Muscle of back (tissue), 11 donors: ENCODE data around the gene NR2F1-AS1. TPM values are rescaled to one million over a fixed set of nuclear protein-coding genes. Genes with fewer than 3 reads are reported as not detected.
A peak's percentile ranks its signal among the peaks of the same experiment; 100 is the strongest.
"Not testable (repeated sequence)": the region's sequence is repeated elsewhere in the genome, so short reads cannot be mapped to it uniquely, and the experiment has no call there.

Experiments
- DNase-seq, 3 donors: peaks; one replicate each; pipeline versions ENCODE4 v3.0.0 to v3.0.0-alpha.2; 2013
- polyA plus RNA-seq, 10 donors: library from polyadenylated mRNA; unstranded; fragments of 120-200 nt; gene quantifications; one replicate each; pipeline ENCODE4 v1.2.1, GENCODE V29; 2013; ENCODE audit not compliant: insufficient read length in 10 of 10

Gene NR2F1-AS1
- polyA plus RNA-seq, 10 donors: 2.4 to 7.4 (median 4.5) TPM

DNA sequence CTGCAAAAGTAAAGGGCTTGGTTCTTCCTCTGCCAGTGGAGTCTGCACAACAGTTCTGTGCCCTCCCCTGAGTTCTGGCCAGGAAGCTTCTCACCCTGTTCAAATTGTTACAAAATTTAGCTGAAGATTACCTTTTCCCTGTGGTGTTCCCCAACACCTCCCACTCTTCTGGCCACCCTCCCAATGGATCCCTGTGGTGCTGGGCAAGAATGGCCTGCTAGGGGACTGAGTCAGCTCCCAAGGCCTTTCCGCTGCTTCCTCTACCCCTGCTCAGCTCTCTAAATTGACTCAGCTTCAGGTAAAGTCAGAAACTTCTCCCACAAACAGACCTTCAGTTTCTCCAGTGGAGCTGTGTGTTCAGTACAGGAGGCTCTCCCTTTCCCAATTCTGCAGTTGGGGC is 186.0 kb downstream of the NR2F1-AS1 start:
- no peak for DNase-seq

DNA sequence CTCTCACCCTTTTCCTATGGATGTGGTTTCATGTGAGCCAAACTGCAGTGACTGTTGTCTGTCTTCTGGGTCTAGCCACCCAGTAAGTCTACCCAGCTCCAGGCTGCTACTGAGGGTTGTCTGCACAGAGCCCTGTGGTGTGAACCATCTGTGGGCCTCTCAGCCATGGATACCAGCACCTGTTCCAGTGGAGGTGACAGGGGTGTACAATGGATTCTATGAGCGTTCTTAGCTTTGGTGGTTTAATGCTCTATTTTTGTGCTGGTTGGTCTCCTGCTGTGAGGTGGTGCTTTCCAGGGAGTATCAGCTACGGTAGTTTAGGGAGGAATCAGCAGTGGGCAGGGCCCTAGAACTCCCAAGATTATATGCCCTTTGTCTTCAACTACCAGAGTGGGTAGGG is 186.7 kb downstream of the NR2F1-AS1 start:
- DNase-seq: no peak

DNA sequence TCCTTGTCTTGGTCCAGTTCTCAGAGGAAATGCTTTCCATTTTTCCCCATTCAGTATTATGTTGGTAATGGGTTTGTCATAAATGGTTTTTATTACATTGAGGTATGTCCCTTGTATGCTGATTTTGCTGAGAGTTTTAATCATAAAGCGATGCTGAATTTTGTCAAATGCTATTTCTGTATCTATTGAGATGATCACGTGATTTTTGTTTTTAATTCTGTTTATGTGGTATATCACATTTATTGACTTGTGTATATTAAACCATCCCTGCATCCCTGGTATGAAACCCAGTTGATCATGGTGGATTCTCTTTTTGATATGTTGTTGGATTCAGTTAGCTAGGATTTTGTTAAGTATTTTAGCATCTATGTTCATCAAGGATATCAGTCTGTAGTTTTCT is 189.8 kb downstream of the NR2F1-AS1 start:
- not testable (repeated sequence) for DNase-seq

DNA sequence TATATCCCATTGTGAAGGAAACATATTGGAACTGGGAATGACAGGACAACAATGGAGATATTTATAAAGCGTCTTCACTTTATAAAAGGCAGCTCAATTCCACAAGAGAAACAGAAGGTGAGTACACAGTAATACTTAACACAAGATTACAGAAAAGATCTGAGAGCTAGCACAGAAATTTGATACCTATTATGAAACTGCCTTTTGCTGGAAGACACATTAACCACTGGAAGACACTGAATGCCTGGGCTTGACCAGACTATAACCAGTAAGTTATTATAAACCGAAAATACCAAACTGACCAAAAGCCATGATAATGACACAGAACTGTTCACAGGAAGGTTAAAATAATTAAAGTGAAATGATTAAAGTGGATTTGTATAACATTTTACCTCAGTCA is 195.4 kb downstream of the NR2F1-AS1 start:
- no peak for DNase-seq

DNA sequence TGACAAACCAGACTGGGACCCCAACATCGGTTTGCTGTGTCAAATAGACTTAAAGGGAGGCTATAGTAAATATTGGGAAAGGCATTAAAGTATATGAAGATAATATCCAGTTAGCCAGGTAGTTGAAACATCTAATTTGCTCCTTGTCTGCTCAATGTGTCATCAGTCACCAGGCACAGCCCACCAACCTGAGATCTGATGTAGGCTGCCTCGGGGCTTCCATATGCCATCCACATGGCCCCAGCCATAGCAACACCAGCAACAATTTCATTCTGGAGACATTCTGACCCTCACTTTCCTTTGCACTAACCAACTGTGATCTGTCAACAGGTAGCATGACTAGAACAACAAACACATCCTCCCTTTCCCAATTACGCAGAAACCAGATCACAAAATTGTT is 196.0 kb downstream of the NR2F1-AS1 start:
- no peak for DNase-seq

DNA sequence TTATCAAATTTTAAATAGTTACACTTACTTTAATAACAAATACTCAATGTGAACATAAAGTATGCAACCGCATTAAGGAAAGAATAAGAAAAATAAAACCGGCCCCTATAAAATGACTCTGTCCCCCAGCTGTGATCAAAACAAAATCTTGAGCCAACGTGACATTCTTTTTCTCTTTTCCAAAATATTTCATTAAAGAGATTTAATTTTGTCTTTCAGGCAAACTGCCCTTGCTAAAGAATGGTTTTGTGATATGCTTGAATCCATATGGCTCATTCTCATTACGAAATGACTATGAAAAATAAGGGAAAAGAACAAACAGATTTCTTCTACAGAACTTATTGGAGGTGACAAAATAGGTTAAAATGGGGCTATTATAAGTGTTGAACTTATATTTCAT is 197.0 kb downstream of the NR2F1-AS1 start:
- no peak for DNase-seq

DNA sequence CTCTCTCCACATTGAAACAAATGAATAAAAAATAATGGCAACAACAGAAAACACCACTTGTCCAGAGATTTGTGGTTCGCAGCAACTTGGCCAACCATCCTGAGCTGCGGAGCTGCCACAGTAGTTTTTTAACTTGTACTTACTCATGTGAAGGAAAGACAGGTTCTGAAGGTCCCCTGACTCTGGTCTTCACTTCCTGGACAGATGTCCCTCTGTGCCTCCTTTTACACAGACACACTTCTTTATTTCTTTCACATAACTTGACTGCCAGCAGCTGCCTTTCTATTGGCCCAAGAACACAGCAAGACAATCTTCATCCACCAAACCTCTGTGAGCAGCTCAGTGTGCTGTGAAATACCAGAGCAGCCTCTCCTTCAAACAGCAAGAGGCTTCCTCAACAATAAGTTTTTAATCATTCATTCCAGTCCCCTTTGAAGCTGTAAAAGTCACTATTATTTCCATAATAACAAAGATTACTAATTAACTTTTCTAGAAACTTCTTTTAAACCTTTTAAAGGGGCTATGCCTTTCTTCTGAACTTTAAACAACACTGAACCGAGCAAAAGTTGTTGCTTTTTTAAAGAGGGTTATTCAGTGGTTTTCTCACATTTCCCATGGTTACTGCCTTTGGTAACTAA is 198.7 kb downstream of the NR2F1-AS1 start:
- DNase-seq: no peak

DNA sequence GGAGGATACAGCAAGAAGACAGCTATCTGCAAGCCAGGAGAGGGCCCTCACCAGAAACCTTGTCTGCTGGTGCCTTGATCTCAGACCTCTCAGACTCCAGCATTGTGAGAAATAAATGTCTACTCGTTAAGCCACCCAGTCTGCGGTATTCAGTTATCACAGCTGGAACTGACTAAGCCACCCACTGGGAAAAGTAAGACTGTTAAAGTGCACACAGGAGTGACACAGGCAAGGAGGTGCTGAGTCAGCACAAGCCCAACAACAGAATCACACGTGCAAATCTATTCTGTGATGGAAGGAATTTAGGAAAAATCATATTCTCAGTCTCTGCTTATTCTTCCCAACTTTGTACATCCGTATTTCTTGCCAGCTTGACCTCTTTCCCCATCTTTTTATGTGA is 200.0 kb downstream of the NR2F1-AS1 start:
- no peak for DNase-seq

DNA sequence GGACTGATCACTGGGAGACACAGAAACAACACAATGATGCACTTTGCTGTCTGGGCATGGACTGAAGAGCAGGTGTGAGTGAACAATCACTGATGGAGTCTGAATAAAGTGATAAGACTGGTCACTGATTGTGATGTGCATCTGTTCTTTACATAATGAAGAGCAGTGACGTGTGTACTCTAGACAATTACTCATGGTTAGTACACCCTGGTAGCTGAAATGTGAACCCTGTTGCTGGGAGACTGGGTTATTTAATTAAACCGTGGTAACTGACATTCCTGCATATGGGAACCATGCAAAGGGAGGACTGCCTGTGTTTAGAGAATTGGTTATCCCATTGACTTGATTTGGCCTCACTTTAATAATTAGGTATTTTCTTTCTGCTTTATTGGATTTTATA is 202.9 kb downstream of the NR2F1-AS1 start:
- DNase-seq: no peak

DNA sequence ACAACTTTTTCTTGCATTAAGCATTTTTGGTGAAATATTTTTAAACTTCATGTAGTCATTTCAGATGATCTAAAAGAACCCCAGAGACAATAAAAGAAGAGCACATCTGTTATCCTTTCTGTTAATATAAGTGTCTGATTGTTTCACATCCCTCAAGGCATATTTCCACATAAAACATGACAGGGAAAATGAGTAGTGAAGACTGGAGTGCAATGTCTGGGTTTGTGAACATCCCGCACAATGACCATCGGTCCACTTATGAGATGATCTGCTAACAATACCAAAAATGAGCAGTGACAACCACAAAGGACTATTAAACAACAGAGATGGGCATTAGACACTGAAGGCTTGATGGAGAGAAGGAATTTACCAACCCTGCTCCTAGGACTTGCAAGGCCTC is 209.1 kb downstream of the NR2F1-AS1 start:
- peak in 1 of 3 donors; percentile 29 for DNase-seq

DNA sequence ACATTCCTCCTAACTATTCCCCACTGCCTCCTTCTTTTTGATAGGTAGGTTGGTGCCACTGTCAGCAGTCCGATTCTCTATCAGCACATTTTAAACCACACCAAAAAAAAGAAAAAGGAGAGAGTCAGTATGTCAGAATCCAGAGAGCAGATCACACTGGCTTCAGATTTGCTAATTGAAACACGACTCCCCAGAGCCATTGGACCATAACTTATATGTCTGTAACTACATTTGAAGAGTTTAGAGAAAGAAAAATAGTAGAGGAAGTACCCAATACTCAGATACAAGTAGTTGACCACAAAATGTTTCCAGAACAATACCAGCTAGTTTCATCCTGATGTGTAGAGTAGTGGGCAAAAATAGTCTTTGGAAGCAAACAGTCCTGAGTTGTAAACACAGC is 216.6 kb downstream of the NR2F1-AS1 start:
- no peak for DNase-seq

DNA sequence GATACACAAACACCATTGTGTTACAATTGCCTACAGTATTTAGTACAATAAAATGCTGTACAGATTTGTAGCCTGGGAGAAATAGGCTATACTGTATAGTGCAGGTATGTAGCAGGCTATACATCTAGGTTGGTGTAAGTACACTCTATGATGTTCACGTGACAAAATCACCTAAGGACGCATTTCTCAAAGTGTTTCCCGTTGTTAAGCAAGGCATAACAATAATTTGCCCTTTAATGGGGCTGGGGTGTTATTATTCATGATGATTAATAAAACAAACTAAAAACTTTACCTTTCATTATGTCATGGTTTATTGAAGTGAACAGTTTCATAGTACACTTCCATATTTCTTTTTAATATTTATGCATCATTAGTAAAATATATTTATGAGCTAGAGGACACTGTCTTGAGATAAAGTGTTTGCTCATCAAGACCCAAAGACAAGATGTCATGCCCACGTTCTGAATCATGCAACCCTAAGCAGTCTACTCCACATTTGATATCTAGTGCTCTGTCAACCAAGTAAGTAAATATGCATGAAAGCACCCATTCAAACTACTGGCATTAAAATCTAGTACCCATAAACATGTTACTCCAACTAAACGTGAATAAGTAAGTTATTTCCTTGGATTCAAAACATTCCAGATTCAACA is 220.5 kb downstream of the NR2F1-AS1 start:
- DNase-seq: no peak

DNA sequence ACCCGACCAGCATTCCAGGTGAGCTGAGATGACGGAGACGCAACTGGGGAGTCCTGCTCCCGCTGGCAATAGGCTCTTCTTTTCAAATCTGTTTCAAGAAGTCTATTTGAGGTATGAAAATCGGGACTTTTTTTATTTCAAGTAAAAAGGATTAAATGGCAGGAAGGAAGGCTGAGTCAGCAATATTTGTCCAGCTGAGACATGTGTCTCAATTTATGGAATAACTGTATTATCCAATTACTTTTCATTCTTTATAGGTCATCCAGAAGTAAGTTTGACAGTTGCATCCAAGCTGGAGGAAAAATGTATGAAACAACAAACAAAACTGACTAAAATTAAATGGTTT is 221.1 kb downstream of the NR2F1-AS1 start:
- DNase-seq: no peak

Other genes with a start within 250 kb of the NR2F1-AS1 start
- gene NR2F1, start 2.0 kb upstream of the NR2F1-AS1 start, polyA plus RNA-seq: 10 to 100 TPM in 2 of 10 donors, 1 to 10 TPM in 8; 2.5 to 12.2 (median 7.1) TPM
- gene POU5F2, start 160.4 kb upstream of the NR2F1-AS1 start, polyA plus RNA-seq: under 1 TPM in 7 of 10 donors, not detected in 3; 0.04 to 0.05 (median 0.04) TPM